Measurements from ENCODE around the gene ZNF354B. TPM values are rescaled to one million over a fixed set of nuclear protein-coding genes. Genes with fewer than 3 reads are reported as not detected.
A peak's percentile ranks its signal among the peaks of the same experiment; 100 is the strongest.

Gene ZNF354B
- total and polyA plus RNA-seq, 10 donors: 9.0 to 26.2 (median 16.7) TPM

DNA sequence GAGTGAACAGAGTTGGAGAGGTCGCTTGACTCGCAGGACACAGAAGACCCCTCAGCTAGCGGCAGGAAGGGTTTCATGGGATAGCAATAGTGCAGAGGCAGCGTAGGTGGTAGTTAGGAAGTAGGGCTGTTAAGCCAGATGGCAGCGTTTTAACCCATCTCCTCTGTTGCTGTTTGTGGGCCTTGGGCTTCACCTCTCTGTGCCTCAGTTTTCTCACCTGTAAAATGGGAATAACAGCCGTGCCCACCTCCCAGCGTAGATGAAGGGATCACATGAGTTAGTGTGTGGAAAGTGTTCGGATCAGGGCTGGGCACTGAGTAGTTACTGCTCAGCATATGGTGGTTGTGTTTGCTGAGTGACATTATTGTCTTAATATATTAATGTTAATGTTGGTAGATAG is 1.9 kb downstream of the ZNF354B start:
- DNase-seq: no peak
- Histone ChIP-seq H3K27ac (no peak overlapping the region), H3K4me3 (peak overlapping the region in 1 of 8 donors; percentile 37), H3K36me3 (peaks cover 0 to 44% (median 22%) of the 10 kb centered on the region in 6 donors), H3K9me3 (no peaks in the 10 kb centered on the region), H3K4me1 (peaks cover 0 to 37% (median 21%) of the 10 kb centered on the region in 6 donors), H3K27me3 (replicated peaks in 1 of 7) (no peaks in the 10 kb centered on the region)
- TF ChIP-seq POLR2A (IDR thresholded peaks at IDR 0.05) (no peak), POLR2AphosphoS5 (IDR thresholded peaks at IDR 0.05) (no peak), CTCF (IDR thresholded peaks at IDR 0.05 in 8 of 11, conservative IDR thresholded peaks at IDR 0.05 in 3 of 11) (no peak)
- WGBS, 5 donors: 96 to 97% (median 96%) methylated on average over 8 of the region's 8 CpGs
- intact Hi-C loops (cut with DNase I; ENCODE audit: low total_unique reads): no loop called here

DNA sequence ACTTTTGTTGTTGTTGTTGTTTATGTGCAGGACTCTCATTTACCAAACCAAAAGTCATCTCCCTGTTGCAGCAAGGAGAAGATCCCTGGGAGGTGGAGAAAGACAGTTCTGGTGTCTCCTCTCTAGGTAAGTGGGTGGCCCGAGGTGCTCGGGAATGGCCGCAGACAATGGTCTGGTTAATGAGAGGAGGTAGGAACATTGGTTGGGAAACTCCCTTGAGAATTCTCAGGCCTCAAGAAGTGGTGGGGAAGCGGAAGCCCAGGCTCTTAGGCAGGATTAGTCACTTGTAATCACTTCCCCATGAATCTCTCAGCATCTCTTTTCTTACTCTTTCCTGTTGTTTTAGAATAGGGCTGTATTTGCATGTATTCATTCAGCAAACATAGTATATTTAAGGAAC is 7.2 kb downstream of the ZNF354B start:
- Histone ChIP-seq H3K36me3 (peaks cover 0 to 97% (median 68%) of the 10 kb centered on the region in 6 donors), H3K4me1 (peaks cover 0 to 20% (median 4%) of the 10 kb centered on the region in 6 donors), H3K27ac (no peak overlapping the region), H3K4me3 (no peak overlapping the region), H3K9me3 (peaks cover 0 to 29% (median 14%) of the 10 kb centered on the region in 8 donors), H3K27me3 (replicated peaks in 1 of 7) (no peaks in the 10 kb centered on the region)
- TF ChIP-seq POLR2AphosphoS5 (IDR thresholded peaks at IDR 0.05): no peak
- no peak for TF ChIP-seq POLR2A (IDR thresholded peaks at IDR 0.05)
- TF ChIP-seq CTCF (IDR thresholded peaks at IDR 0.05 in 8 of 11, conservative IDR thresholded peaks at IDR 0.05 in 3 of 11): no peak
- 72 to 89% (median 86%) methylated on average over 4 of the region's 4 CpGs for WGBS, 5 donors
- no peak for DNase-seq
- intact Hi-C loops (cut with DNase I; ENCODE audit: low total_unique reads): no loop called here

DNA sequence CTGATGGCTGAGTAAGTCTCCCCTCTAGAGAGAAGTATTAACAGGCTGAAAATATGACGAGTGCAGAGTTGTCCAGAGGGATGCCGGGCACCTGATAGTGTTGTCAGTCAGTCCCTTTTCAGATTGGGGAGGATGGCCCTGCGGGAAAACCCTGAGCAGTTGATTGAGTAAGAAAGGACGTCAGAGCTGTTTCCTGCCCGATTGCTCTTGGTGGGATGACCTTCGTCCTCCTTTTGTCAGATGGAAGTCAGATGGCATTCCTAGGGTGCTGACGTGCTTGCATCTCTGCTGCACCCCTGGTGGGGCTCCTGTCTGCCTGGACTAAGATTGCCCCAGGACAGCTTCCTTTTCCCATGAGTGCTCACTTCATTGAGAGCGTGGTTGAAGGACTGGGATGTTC is 9.8 kb downstream of the ZNF354B start:
- DNase-seq: no peak
- intact Hi-C loops (cut with DNase I; ENCODE audit: low total_unique reads): no loop called here
- WGBS, 5 donors: 70 to 81% (median 74%) methylated on average over 8 of the region's 8 CpGs
- Histone ChIP-seq H3K4me1 (no peaks in the 10 kb centered on the region), H3K9me3 (peaks cover 0 to 55% (median 41%) of the 10 kb centered on the region in 8 donors), H3K4me3 (no peak overlapping the region), H3K36me3 (peaks cover 5 to 100% (median 88%) of the 10 kb centered on the region in 6 donors), H3K27ac (no peak overlapping the region), H3K27me3 (replicated peaks in 1 of 7) (no peaks in the 10 kb centered on the region)
- no peak for TF ChIP-seq POLR2AphosphoS5 (IDR thresholded peaks at IDR 0.05)
- no peak for TF ChIP-seq CTCF (IDR thresholded peaks at IDR 0.05 in 8 of 11, conservative IDR thresholded peaks at IDR 0.05 in 3 of 11)
- no peak for TF ChIP-seq POLR2A (IDR thresholded peaks at IDR 0.05)

GRCh38 chr5:178870411-178870810 is 10.7 kb downstream of the ZNF354B start:
- TF ChIP-seq POLR2AphosphoS5 (IDR thresholded peaks at IDR 0.05): no peak
- no peak for TF ChIP-seq POLR2A (IDR thresholded peaks at IDR 0.05)
- no peak for TF ChIP-seq CTCF (IDR thresholded peaks at IDR 0.05 in 8 of 11, conservative IDR thresholded peaks at IDR 0.05 in 3 of 11)
- WGBS, 5 donors: 91 to 100% (median 96%) methylated on average over 8 of the region's 8 CpGs
- H3K27me3 ChIP-seq (replicated peaks in 1 of 7): no peaks in the 10 kb centered on the region
- intact Hi-C loops (cut with DNase I; ENCODE audit: low total_unique reads): no loop called here
- peaks cover 8 to 100% (median 92%) of the 10 kb centered on the region in 6 donors for H3K36me3 ChIP-seq
- no peak overlapping the region for H3K27ac ChIP-seq
- H3K9me3 ChIP-seq: peaks cover 0 to 63% (median 49%) of the 10 kb centered on the region in 8 donors
- no peak for DNase-seq
- no peak overlapping the region for H3K4me3 ChIP-seq
- H3K4me1 ChIP-seq: no peaks in the 10 kb centered on the region
